ENCODE data around the gene SET. TPM values are rescaled to one million over a fixed set of nuclear protein-coding genes. Genes with fewer than 3 reads are reported as not detected.

The SET gene
- total and polyA plus RNA-seq, 2 of the 8 experiments (the other 6 are each of a cell fraction or from before 2014, with no cell fraction given) = 466 to 1,345 TPM

DNA sequence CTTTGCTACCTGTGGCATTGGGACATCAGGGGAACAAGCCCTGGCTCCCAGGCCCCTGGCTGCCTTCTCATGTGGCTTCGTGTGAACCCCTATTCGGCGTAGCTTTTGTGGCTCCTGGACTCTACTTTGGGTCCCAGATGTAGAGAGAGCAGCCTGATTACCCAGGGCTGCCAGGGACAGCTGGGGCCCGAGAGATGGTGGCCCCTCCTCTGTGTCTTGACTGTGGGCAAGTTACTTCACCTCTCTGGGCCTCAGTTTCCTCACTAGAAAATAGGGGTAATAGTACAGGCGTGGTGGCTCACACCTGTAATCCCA, 15.3 kb downstream of the SET start (continued):
- no peak for TF ChIP-seq CHD7 (IDR thresholded peaks at IDR 0.05; ENCODE audit: insufficient replicate concordance, low read length)
- no peak for TF ChIP-seq TAF1 (IDR thresholded peaks at IDR 0.05; ENCODE audit: low read depth, low read length)
- no peak for TF ChIP-seq SRF (IDR thresholded peaks at IDR 0.05; ENCODE audit: low read depth, low read length)
- no peak for TF ChIP-seq SP4 (IDR thresholded peaks at IDR 0.05; ENCODE audit: low read length)
- TF ChIP-seq HDAC6 (IDR thresholded peaks at IDR 0.05; ENCODE audit: low read depth, low read length) = no peak
- TF ChIP-seq CHD2 (IDR thresholded peaks at IDR 0.05; ENCODE audit: low read length) = no peak
- no peak for TF ChIP-seq NRF1 (IDR thresholded peaks at IDR 0.05; ENCODE audit: low read depth, low read length)
- TF ChIP-seq EP300 (IDR thresholded peaks at IDR 0.05; ENCODE audit: borderline replicate concordance in 1 of 2, low read depth in 2 of 2, low read length in 2 of 2) = no peak
- no peak for TF ChIP-seq TBP (IDR thresholded peaks at IDR 0.05; ENCODE audit: low read depth, low read length)
- TF ChIP-seq EGR1 (IDR thresholded peaks at IDR 0.05; ENCODE audit: borderline replicate concordance, low read depth, low read length) = no peak

Measured in H1 (cell line).